Left ventricle myocardium inferior (tissue), 1 donor: ENCODE results near the gene IL13RA2. TPM values are rescaled to one million over a fixed set of nuclear protein-coding genes. Genes with fewer than 3 reads are reported as not detected.

Source experiments
- DNase-seq: peaks from one replicate; pipeline ENCODE4 v3.0.0-alpha.2; 2020
- H3K27ac ChIP-seq: fragments of 200-600 bp; replicated peaks from 2 replicates; pipeline ENCODE4 v1.8.0; 2021
- H3K27me3 ChIP-seq: fragments of 200-600 bp; 2 replicates; pipeline ENCODE4 v1.8.0; 2021; ENCODE audit warnings: low read depth
- H3K36me3 ChIP-seq: fragments of 200-600 bp; 2 replicates; pipeline ENCODE4 v1.8.0; 2021
- H3K4me1 ChIP-seq: fragments of 200-600 bp; 2 replicates; pipeline ENCODE4 v1.8.0; 2021
- H3K4me3 ChIP-seq: fragments of 200-600 bp; 2 replicates; pipeline ENCODE4 v1.8.0; 2021; ENCODE audit warnings: mild to moderate bottlenecking, moderate library complexity
- H3K9me3 ChIP-seq: fragments of 200-600 bp; replicated peaks from 2 replicates; pipeline ENCODE4 v1.8.0; 2021
- CTCF ChIP-seq: fragments of 200-600 bp; IDR thresholded peaks from 2 replicates; pipeline ENCODE4 v1.8.0; 2021; ENCODE audit warnings: antibody characterized with exemption, mild to moderate bottlenecking, borderline replicate concordance
- intact Hi-C: fragments of 100-400 bp; cut with micrococcal nuclease; formaldehyde crosslinking; loops from one replicate; pipeline ENCODE4 v1.11.0; 2022
- total RNA-seq: library from RNA; stranded (reverse); fragmentation: NEBNext Ultra II Directional; extraction: Animal tissue kit (Norgen Biotek cat#: 25700); gene quantifications from one replicate; pipeline ENCODE4 v1.2.1, GENCODE V29; 2021
- donor health status: DM: no; HTN: yes; CAD: no; lungs with severe emphysema.

The IL13RA2 gene
- total RNA-seq, 1 donor from 2014 or later: not detected

GRCh38 chrX:115011428-115011827 is 6.0 kb downstream of the IL13RA2 start:
- TF ChIP-seq CTCF: no peak
- H3K27ac ChIP-seq: no peak overlapping the region
- no peaks in the 10 kb centered on the region for H3K27me3 ChIP-seq
- no peaks in the 10 kb centered on the region for H3K36me3 ChIP-seq
- intact Hi-C loops: no loop called here
- no peaks in the 10 kb centered on the region for H3K9me3 ChIP-seq
- no peak overlapping the region for H3K4me3 ChIP-seq
- DNase-seq: no peak
- no peaks in the 10 kb centered on the region for H3K4me1 ChIP-seq

GRCh38 chrX:114999906-115000305 is 17.5 kb downstream of the IL13RA2 start:
- Histone ChIP-seq H3K9me3 (no peaks in the 10 kb centered on the region), H3K36me3 (no peaks in the 10 kb centered on the region), H3K4me1 (no peaks in the 10 kb centered on the region), H3K27me3 (no peaks in the 10 kb centered on the region), H3K4me3 (no peak overlapping the region), H3K27ac (no peak overlapping the region)
- no peak for TF ChIP-seq CTCF
- intact Hi-C loops: no loop called here
- no peak for DNase-seq

GRCh38 chrX:114997779-114998178 is 19.6 kb downstream of the IL13RA2 start:
- no peak for TF ChIP-seq CTCF
- Histone ChIP-seq H3K27ac (no peak overlapping the region), H3K4me1 (no peaks in the 10 kb centered on the region), H3K27me3 (no peaks in the 10 kb centered on the region), H3K36me3 (no peaks in the 10 kb centered on the region), H3K4me3 (no peak overlapping the region), H3K9me3 (no peaks in the 10 kb centered on the region)
- no peak for DNase-seq
- intact Hi-C loops: no loop called here

- intact Hi-C loops: no loop called here
- TF ChIP-seq CTCF: no peak
- Histone ChIP-seq H3K4me3 (no peak overlapping the region), H3K27me3 (no peaks in the 10 kb centered on the region), H3K27ac (no peak overlapping the region), H3K36me3 (no peaks in the 10 kb centered on the region), H3K4me1 (no peaks in the 10 kb centered on the region), H3K9me3 (no peaks in the 10 kb centered on the region)
- no peak for DNase-seq
Measured at GRCh38 chrX:114985967-114986592, 31.3 kb downstream of the IL13RA2 start.

- TF ChIP-seq CTCF: no peak
- Histone ChIP-seq H3K9me3 (no peaks in the 10 kb centered on the region), H3K27me3 (no peaks in the 10 kb centered on the region), H3K4me1 (no peaks in the 10 kb centered on the region), H3K36me3 (no peaks in the 10 kb centered on the region), H3K27ac (no peak overlapping the region), H3K4me3 (no peak overlapping the region)
- no peak for DNase-seq
- intact Hi-C loops: no loop called here
Measured at GRCh38 chrX:114976292-114976691, 41.1 kb downstream of the IL13RA2 start.
